Measurements from ENCODE around the gene PSME2.

- TF ChIP-seq ZNF785 (tag by site-specific recombination; IDR thresholded peaks at IDR 0.05) (no peak), CTCF (tag by site-specific recombination; IDR thresholded peaks at IDR 0.05) (no peak), ZNF76 (tag by site-specific recombination; IDR thresholded peaks at IDR 0.05; ENCODE audit: borderline replicate concordance, low read depth) (no peak), YY1 (tag by site-specific recombination; IDR thresholded peaks at IDR 0.05) (no peak)
Observed at GRCh38 chr14:24184104-24184970, 37.9 kb upstream of the PSME2 start.
